Stimulated activated CD8-positive, alpha-beta memory T cell treated with anti-CD3 and anti-CD28 coated beads, Interleukin-4, amount 100 ng/mL, for 1 hour (primary cell): ENCODE results near the gene EPHA4.

Experiments used
- DNase-seq, 2 donors: peaks; one replicate each; pipeline ENCODE4 v3.0.0-alpha.2; 2020; ENCODE audit warnings: low read depth in 2 of 2, low spot score in 1 of 2

Gene EPHA4

GRCh38 chr2:221506469-221506868, 65.6 kb downstream of the EPHA4 start:
- no peak for DNase-seq

- DNase-seq = no peak
These were observed 66.5 kb downstream of the EPHA4 start for GRCh38 chr2:221505605-221506004.

- DNase-seq = no peak
These were observed 67.2 kb downstream of the EPHA4 start for GRCh38 chr2:221504905-221505304.

- DNase-seq = no peak
These were observed 68.1 kb downstream of the EPHA4 start for GRCh38 chr2:221503965-221504364.

GRCh38 chr2:221502270-221503010, 69.7 kb downstream of the EPHA4 start:
- no peak for DNase-seq

GRCh38 chr2:221501883-221502269, 70.2 kb downstream of the EPHA4 start:
- DNase-seq = no peak

GRCh38 chr2:221501210-221501882, 70.8 kb downstream of the EPHA4 start:
- DNase-seq = no peak

GRCh38 chr2:221500501-221501209, 71.4 kb downstream of the EPHA4 start:
- DNase-seq = no peak

GRCh38 chr2:221495731-221496130, 76.4 kb downstream of the EPHA4 start:
- no peak for DNase-seq

GRCh38 chr2:221494556-221494955, 77.5 kb downstream of the EPHA4 start:
- no peak for DNase-seq

GRCh38 chr2:221493391-221493790, 78.7 kb downstream of the EPHA4 start:
- DNase-seq = no peak

- no peak for DNase-seq
These were observed 79.5 kb downstream of the EPHA4 start for GRCh38 chr2:221492636-221493035.

- DNase-seq = no peak
These were observed 81.5 kb downstream of the EPHA4 start for GRCh38 chr2:221490506-221491060.

GRCh38 chr2:221488136-221488807, 83.8 kb downstream of the EPHA4 start:
- no peak for DNase-seq

- DNase-seq = no peak
These were observed 86.0 kb downstream of the EPHA4 start for GRCh38 chr2:221486106-221486505.

GRCh38 chr2:221485503-221485870, 86.6 kb downstream of the EPHA4 start:
- no peak for DNase-seq

- DNase-seq = no peak
These were observed 87.2 kb downstream of the EPHA4 start for GRCh38 chr2:221484761-221485502.

GRCh38 chr2:221482666-221483455, 89.2 kb downstream of the EPHA4 start:
- DNase-seq = no peak

- DNase-seq = no peak
These were observed 91.3 kb downstream of the EPHA4 start for GRCh38 chr2:221480821-221481220.

GRCh38 chr2:221480163-221480562, 91.9 kb downstream of the EPHA4 start:
- no peak for DNase-seq
